K562 (cell line): ENCODE measurements around the gene MAPRE2. TPM values are rescaled to one million over a fixed set of nuclear protein-coding genes. Genes with fewer than 3 reads are reported as not detected.

Experiments
- ATAC-seq: fragments of 200-7000 bp; cut with Tn5 transposase; 3 replicates; pipeline ENCODE4 v1.9.1; 2020; ENCODE audit warnings: moderate library complexity
- BruUV-seq: library from RNA; stranded (reverse); fragments of 400-500 nt; replicated peaks from 2 replicates; lab custom pipeline; 2021; lab: Mats Ljungman, UMichigan
- CTCF ChIA-PET: fragments of 300-600 bp; formaldehyde crosslinking; extraction: SDS; loops from one replicate; lab custom pipeline; 2021; ENCODE audit warnings: low intra/inter-chr PET ratio; lab: Yijun Ruan, JAX
- POLR2A ChIA-PET: fragments of 300-600, 350-650 bp; sonication (Branson Sonifier 250); formaldehyde crosslinking; extraction: SDS; loops from one replicate; lab custom pipeline; 2021; ENCODE audit warnings: antibody characterized with exemption, inconsistent platforms; lab: Yijun Ruan, JAX
- DNase-seq, 4 experiments: peaks; one replicate each; pipeline versions ENCODE4 v3.0.0 to v3.0.0-alpha.2; 2011 to 2018; ENCODE audit warnings: low spot score in 3 of 4, mixed read lengths in 3 of 4; ENCODE audit errors: extremely low read depth in 1 of 4
- FAIRE-seq: peaks from 2 replicates; lab custom pipeline; 2011; peaks lifted over from hg19 to GRCh38; lab: Jason Lieb, UNC
- H2AFZ ChIP-seq: 2 replicates; pipeline ENCODE4 v1.6.0; 2011; ENCODE audit warnings: low read depth, low read length, control low read depth, inconsistent platforms
- H3K27ac ChIP-seq: fragments of 200-600 bp; 3 replicates; pipeline ENCODE4 v1.8.0; 2011; ENCODE audit warnings: low read depth, mild to moderate bottlenecking, control low read depth, inconsistent platforms, low read length, moderate library complexity, mixed read lengths; ENCODE audit errors: extremely low read depth
- H3K27me3 ChIP-seq, 2 experiments: fragments of 300-600 bp in 1 of 2; 2 replicates in 1 of 2; 3 replicates in 1 of 2; pipeline versions ENCODE4 v1.6.0 to v1.8.0; 2011; ENCODE audit warnings: inconsistent platforms in 2 of 2, low read length in 2 of 2, mild to moderate bottlenecking in 1 of 2, mixed read lengths in 1 of 2, moderate library complexity in 1 of 2; ENCODE audit not compliant: control insufficient read depth in 2 of 2, insufficient read depth in 2 of 2
- H3K36me3 ChIP-seq: fragments of 300-600 bp; 3 replicates; pipeline ENCODE4 v1.8.0; 2011; ENCODE audit warnings: mild to moderate bottlenecking, low read length, inconsistent platforms; ENCODE audit not compliant: control insufficient read depth, insufficient read depth
- H3K4me1 ChIP-seq, 2 experiments: fragments of 200-600 bp in 1 of 2; replicated peaks in 1 of 2; 2 replicates in 1 of 2; 3 replicates in 1 of 2; pipeline versions ENCODE4 v1.5.1 to v1.8.0; 2011; ENCODE audit warnings: inconsistent platforms in 2 of 2, low read length in 2 of 2, mild to moderate bottlenecking in 1 of 2, mixed read lengths in 1 of 2, moderate library complexity in 1 of 2; ENCODE audit not compliant: control insufficient read depth in 2 of 2, insufficient read depth in 2 of 2
- H3K4me2 ChIP-seq: 2 replicates; pipeline ENCODE4 v1.6.1; 2011; ENCODE audit warnings: low read length, control low read depth, inconsistent platforms, mixed read lengths; ENCODE audit not compliant: insufficient read depth
- H3K4me3 ChIP-seq: fragments of 200-600 bp; sonication (generic), shearing (Covaris generic); 2 replicates; pipeline ENCODE4 v1.5.1; 2016; ENCODE audit warnings: control low read depth, inconsistent platforms
- H3K79me2 ChIP-seq: fragments of 200-600 bp; 3 replicates; pipeline ENCODE4 v1.8.0; 2011; ENCODE audit warnings: low read length, inconsistent platforms; ENCODE audit not compliant: control insufficient read depth, insufficient read depth
- H3K9ac ChIP-seq, 2 experiments: 2 replicates each; pipeline versions ENCODE4 v1.6.0 to v1.6.1; 2011; ENCODE audit warnings: low read depth in 2 of 2, low read length in 2 of 2, control low read depth in 1 of 2, inconsistent platforms in 1 of 2, mild to moderate bottlenecking in 1 of 2, mixed read lengths in 1 of 2; ENCODE audit not compliant: insufficient read depth in 1 of 2
- H3K9me1 ChIP-seq: one replicate; pipeline ENCODE4 v1.6.0; 2011; ENCODE audit warnings: inconsistent platforms, mild to moderate bottlenecking, low read length, moderate library complexity; ENCODE audit not compliant: control insufficient read depth, insufficient read depth
- H3K9me3 ChIP-seq: replicated peaks from 2 replicates; pipeline ENCODE4 v1.5.1; 2011; ENCODE audit warnings: low read depth, low read length, inconsistent platforms; ENCODE audit not compliant: control insufficient read depth, insufficient read depth
- H4K20me1 ChIP-seq: replicated peaks from 2 replicates; pipeline ENCODE4 v1.6.1; 2011; ENCODE audit warnings: low read length, inconsistent platforms, mixed read lengths; ENCODE audit not compliant: control insufficient read depth, insufficient read depth
- ADNP ChIP-seq: fragments of 200-800 bp; sonication (Bioruptor generic); IDR thresholded peaks from 2 replicates; pipeline ENCODE4 v1.6.1; 2016; ENCODE audit warnings: missing genetic modification characterization, missing compliant biosample characterization
- ELF1 ChIP-seq: fragments of 200-800 bp; sonication (Bioruptor generic); IDR thresholded peaks from 2 replicates; pipeline ENCODE4 v1.6.1; 2016; ENCODE audit warnings: missing genetic modification characterization, missing compliant biosample characterization
- HNRNPL ChIP-seq: fragments of 200-400 bp; formaldehyde crosslinking; IDR thresholded peaks from 2 replicates; pipeline ENCODE4 v1.6.1; 2017; ENCODE audit warnings: low read depth, mild to moderate bottlenecking, low read length
- KHSRP ChIP-seq: fragments of 450-650 bp; IDR thresholded peaks from 2 replicates; pipeline ENCODE4 v1.6.1; 2017
- L3MBTL2 ChIP-seq: fragments of 450-650 bp; IDR thresholded peaks from 2 replicates; pipeline ENCODE4 v1.6.1; 2016; ENCODE audit warnings: mild to moderate bottlenecking, moderate library complexity
- MIER1 ChIP-seq: fragments of 450-650 bp; IDR thresholded peaks from 2 replicates; pipeline ENCODE4 v1.6.1; 2016; ENCODE audit warnings: antibody characterized with exemption, mild to moderate bottlenecking, low read depth
- ZKSCAN3 ChIP-seq: fragments of 250-450 bp; sonication (Bioruptor Pico); IDR thresholded peaks from 2 replicates; pipeline ENCODE4 v1.4.0; 2020
- ZNF274 ChIP-seq: IDR thresholded peaks from 2 replicates; pipeline ENCODE4 v1.6.1; 2011; ENCODE audit warnings: low read depth, mild to moderate bottlenecking, low read length, moderate library complexity, borderline replicate concordance
- ZNF644 ChIP-seq: fragments of 200-800 bp; sonication (Bioruptor generic); IDR thresholded peaks from 2 replicates; pipeline ENCODE4 v1.6.1; 2016; ENCODE audit warnings: low read depth, missing genetic modification characterization, missing compliant biosample characterization
- WGBS: fragments of 100-300 bp; shearing (Covaris generic); methylation state at CpG from one replicate; pipeline ENCODE4 v1.1.6; 2016; ENCODE audit warnings: low coverage, mixed read lengths; ENCODE audit not compliant: insufficient coverage; ENCODE audit errors: missing lambda C conversion rate; 5-methylcytosine and 5-hydroxymethylcytosine counted together
- in situ Hi-C: fragments of 300-500 bp; cut with MboI; formaldehyde crosslinking; loops from 4 replicates; pipeline ENCODE4 v1.15.0; 2018; ENCODE audit warnings: inconsistent platforms, mixed read lengths
- intact Hi-C: fragments of 100-400 bp; cut with micrococcal nuclease; formaldehyde crosslinking; loops from 2 replicates; pipeline ENCODE4 v1.14.2; 2022
- polyA plus RNA-seq, 8 experiments: library from polyadenylated mRNA; depleted of rRNA in 4 of 8; stranded (reverse) in 5 of 8; unstranded in 3 of 8; fragments of >200 nt; fragmentation: Nextera tagmentation in 2 of 8; fragmentation: Illumina TruSeq in 1 of 8; extraction: Ambion mirVana in 2 of 8; extraction: Trizol in 1 of 8; gene quantifications; 2 replicates each; pipeline versions ENCODE4 v1.2.1 to v1.2.3, GENCODE V29; 2011 to 2014; ENCODE audit warnings: inconsistent platforms in 1 of 8, missing spikeins in 1 of 8
- total RNA-seq, 7 experiments: library from RNA; depleted of rRNA in 6 of 7; stranded (reverse); fragments of >200 nt in 6 of 7; fragmentation: Illumina TruSeq in 2 of 7; extraction: Trizol in 2 of 7; gene quantifications; 2 replicates each; pipeline versions ENCODE4 v1.2.1 to v1.2.3, GENCODE V29; 2011 to 2021; ENCODE audit warnings: low replicate concordance in 1 of 7
- TF ChIP-seq, protein P1 (sequence below): fragments of 250-450 bp; sonication (Bioruptor Pico); IDR thresholded peaks from 2 replicates; pipeline ENCODE4 v1.4.0; 2020
- TF ChIP-seq, protein P2 (sequence below): fragments of 250-450 bp; sonication (Bioruptor Pico); IDR thresholded peaks from 2 replicates; pipeline ENCODE4 v1.5.0; 2021; ENCODE audit warnings: mild to moderate bottlenecking, moderate library complexity

Gene MAPRE2
- total and polyA plus RNA-seq, 9 of the 15 experiments (the other 6 are each of a cell fraction or from before 2014, with no cell fraction given) = 32.3 to 70.7 (median 40.7) TPM

DNA sequence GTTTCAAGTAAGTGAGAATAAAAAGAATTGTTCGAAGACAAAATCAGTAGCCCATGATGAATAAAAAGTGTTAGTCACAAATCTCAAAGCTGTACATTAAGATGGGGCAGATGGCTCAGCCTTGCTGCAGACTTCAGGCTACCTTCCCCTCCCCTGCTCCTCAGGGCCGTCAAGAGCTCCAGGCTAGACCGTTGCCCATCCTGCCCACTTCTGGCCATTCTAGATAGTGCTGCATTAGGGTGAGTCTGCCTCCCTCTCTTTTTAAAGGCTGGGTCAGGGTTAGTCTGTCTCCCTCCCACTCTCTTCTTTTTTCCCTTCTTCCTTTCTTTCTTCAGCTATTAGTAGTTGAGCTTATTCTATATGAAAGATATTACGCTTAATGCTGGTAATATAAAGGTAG lies 86.0 kb downstream of the MAPRE2 start:
- Histone ChIP-seq H3K9me1 (no peaks in the 10 kb centered on the region), H3K79me2 (no peaks in the 10 kb centered on the region; the same call in 2 of the 3 replicates), H2AFZ (no peak overlapping the region), H3K4me1 (peaks cover 7 to 18% of the 10 kb centered on the region in 2 experiments; a peak in 4 of 5 replicates), H3K9me3 (peaks cover 2% of the 10 kb centered on the region; the same call in 1 of the 2 replicates), H3K4me2 (no peak overlapping the region), H3K27ac (no peak overlapping the region), H3K27me3 (no peaks in the 10 kb centered on the region), H3K9ac (no peak overlapping the region), H3K36me3 (peaks cover 32% of the 10 kb centered on the region), H3K4me3 (no peak overlapping the region), H4K20me1 (no peaks in the 10 kb centered on the region)
- DNase-seq = peak; percentile 23 to 58 (median 35)
- in situ Hi-C loops (no loop called here), intact Hi-C loops (no loop called here)
- ATAC-seq = peak; percentile 86
- ChIA-PET CTCF (interaction anchor here (0.7 kb wide), 1 partner anchor 17 kb away, joined by 4 read pairs; no protein-coding TSS in a partner anchor), POLR2A (interaction anchor here (0.7 to 1.4 kb wide), 6 partner anchors 9 to 238 kb away, joined by 3 to 8 read pairs (median 3); no protein-coding TSS in a partner anchor)
- FAIRE-seq = peak; percentile 37
- WGBS = 45% methylated on average over 4 of the region's 4 CpGs
- no TSS peak for BruUV-seq
- TF ChIP-seq ELF1 (tag) (no peak), KHSRP (no peak), ZNF644 (tag) (no peak), ADNP (no peak), ZKSCAN3 (peak; percentile 98), MIER1 (no peak), HNRNPL (no peak), L3MBTL2 (no peak), ZNF274 (no peak)
- TF ChIP-seq, protein P1, sequence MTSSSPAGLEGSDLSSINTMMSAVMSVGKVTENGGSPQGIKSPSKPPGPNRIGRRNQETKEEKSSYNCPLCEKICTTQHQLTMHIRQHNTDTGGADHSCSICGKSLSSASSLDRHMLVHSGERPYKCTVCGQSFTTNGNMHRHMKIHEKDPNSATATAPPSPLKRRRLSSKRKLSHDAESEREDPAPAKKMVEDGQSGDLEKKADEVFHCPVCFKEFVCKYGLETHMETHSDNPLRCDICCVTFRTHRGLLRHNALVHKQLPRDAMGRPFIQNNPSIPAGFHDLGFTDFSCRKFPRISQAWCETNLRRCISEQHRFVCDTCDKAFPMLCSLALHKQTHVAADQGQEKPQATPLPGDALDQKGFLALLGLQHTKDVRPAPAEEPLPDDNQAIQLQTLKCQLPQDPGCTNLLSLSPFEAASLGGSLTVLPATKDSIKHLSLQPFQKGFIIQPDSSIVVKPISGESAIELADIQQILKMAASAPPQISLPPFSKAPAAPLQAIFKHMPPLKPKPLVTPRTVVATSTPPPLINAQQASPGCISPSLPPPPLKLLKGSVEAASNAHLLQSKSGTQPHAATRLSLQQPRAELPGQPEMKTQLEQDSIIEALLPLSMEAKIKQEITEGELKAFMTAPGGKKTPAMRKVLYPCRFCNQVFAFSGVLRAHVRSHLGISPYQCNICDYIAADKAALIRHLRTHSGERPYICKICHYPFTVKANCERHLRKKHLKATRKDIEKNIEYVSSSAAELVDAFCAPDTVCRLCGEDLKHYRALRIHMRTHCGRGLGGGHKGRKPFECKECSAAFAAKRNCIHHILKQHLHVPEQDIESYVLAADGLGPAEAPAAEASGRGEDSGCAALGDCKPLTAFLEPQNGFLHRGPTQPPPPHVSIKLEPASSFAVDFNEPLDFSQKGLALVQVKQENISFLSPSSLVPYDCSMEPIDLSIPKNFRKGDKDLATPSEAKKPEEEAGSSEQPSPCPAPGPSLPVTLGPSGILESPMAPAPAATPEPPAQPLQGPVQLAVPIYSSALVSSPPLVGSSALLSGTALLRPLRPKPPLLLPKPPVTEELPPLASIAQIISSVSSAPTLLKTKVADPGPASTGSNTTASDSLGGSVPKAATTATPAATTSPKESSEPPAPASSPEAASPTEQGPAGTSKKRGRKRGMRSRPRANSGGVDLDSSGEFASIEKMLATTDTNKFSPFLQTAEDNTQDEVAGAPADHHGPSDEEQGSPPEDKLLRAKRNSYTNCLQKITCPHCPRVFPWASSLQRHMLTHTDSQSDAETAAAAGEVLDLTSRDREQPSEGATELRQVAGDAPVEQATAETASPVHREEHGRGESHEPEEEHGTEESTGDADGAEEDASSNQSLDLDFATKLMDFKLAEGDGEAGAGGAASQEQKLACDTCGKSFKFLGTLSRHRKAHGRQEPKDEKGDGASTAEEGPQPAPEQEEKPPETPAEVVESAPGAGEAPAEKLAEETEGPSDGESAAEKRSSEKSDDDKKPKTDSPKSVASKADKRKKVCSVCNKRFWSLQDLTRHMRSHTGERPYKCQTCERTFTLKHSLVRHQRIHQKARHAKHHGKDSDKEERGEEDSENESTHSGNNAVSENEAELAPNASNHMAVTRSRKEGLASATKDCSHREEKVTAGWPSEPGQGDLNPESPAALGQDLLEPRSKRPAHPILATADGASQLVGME (CRISPR knock-in tag) = no peak
- TF ChIP-seq, protein P2, sequence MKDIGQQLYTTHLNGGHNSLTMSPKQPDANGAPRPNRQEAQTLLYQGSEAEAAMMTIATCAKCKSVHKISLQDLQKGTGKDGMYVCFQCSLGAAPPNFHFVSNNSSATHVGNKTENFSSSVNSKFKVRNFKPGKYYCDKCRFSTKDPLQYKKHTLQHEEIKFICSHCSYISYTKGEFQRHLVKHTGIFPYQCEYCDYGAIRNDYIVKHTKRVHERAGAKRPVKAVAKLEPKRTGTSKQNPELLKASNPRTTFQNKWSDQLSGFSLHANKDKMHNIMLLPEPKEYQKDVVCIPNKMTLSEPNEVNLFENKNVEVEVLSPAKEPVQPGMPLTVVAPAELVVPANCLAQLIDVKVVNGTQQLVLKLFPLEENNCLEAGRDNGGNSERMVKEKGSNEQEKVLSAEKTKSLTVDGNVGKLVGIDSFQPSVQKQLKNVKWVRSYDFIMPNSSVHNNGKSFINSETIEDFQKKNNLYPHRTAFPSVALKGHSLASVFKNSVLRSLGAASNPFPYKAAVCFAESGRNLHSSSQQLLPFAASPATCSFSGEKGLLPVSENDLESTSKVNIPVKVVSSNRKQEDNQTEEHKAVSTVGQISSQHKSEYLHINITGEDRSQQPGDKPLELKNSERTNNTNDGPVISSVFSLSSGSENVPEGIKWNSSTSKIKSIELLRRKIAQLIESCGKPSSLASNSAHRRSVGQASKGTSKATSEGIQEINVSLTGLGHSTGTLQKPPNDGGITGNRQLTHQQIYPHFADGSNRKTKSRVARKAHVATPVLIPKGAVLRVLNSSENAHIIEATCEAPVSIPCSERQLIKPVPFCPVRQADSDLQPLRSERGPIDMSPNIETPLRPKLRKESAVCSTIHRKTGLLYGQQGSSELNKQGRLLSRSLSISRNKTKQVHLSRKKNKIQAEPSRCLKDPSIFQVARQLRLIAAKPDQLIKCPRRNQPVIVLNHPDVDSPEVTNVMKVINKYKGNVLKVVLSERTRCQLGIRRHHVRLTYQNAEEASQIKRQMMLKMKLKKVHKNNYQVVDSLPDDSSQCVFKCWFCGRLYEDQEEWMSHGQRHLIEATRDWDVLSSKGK (CRISPR knock-in tag) = no peak
